Endothelial cell (in vitro differentiated cells): ENCODE results near the gene NEDD9. TPM values are rescaled to one million over a fixed set of nuclear protein-coding genes. Genes with fewer than 3 reads are reported as not detected.
A peak's percentile ranks its signal among the peaks of the same experiment; 100 is the strongest.

ENCODE experiments used
- DNase-seq: peaks from one replicate; pipeline ENCODE4 v3.0.0; 2021; ENCODE audit warnings: low spot score
- H3K27ac Mint-ChIP-seq: one replicate; pipeline ENCODE4 v1.8.0; 2021; ENCODE audit warnings: mixed read lengths, inconsistent platforms; ENCODE audit not compliant: unreplicated experiment
- H3K27me3 Mint-ChIP-seq: one replicate; pipeline ENCODE4 v1.8.0; 2021; ENCODE audit warnings: mild to moderate bottlenecking, moderate library complexity, mixed read lengths, inconsistent platforms; ENCODE audit not compliant: unreplicated experiment
- H3K36me3 Mint-ChIP-seq: one replicate; pipeline ENCODE4 v1.8.0; 2021; ENCODE audit warnings: mild to moderate bottlenecking, low read depth, mixed read lengths, inconsistent platforms; ENCODE audit not compliant: unreplicated experiment
- H3K4me1 Mint-ChIP-seq: one replicate; pipeline ENCODE4 v1.8.0; 2021; ENCODE audit warnings: mild to moderate bottlenecking, mixed read lengths, inconsistent platforms; ENCODE audit not compliant: unreplicated experiment
- H3K4me3 Mint-ChIP-seq: one replicate; pipeline ENCODE4 v1.8.0; 2021; ENCODE audit warnings: mild to moderate bottlenecking, mixed read lengths, inconsistent platforms; ENCODE audit not compliant: unreplicated experiment
- H3K9me3 Mint-ChIP-seq: one replicate; pipeline ENCODE4 v1.8.0; 2021; ENCODE audit warnings: mixed read lengths, inconsistent platforms; ENCODE audit not compliant: unreplicated experiment
- total RNA-seq: library from RNA; stranded (reverse); fragmentation: NEBNext Ultra II Directional; extraction: Animal tissue kit (Norgen Biotek cat#: 25700); gene quantifications from one replicate; pipeline ENCODE4 v1.2.1, GENCODE V29; 2021; ENCODE audit not compliant: unreplicated experiment
- TF ChIP-seq, protein P1 (sequence below): fragments of 200-600 bp; sonication (generic); IDR thresholded peaks from one replicate; pipeline ENCODE4 v1.5.0; 2021; ENCODE audit warnings: antibody characterized with exemption; ENCODE audit not compliant: unreplicated experiment

Gene NEDD9
- total RNA-seq, 1 donor from 2014 or later: 3.2 TPM

DNA sequence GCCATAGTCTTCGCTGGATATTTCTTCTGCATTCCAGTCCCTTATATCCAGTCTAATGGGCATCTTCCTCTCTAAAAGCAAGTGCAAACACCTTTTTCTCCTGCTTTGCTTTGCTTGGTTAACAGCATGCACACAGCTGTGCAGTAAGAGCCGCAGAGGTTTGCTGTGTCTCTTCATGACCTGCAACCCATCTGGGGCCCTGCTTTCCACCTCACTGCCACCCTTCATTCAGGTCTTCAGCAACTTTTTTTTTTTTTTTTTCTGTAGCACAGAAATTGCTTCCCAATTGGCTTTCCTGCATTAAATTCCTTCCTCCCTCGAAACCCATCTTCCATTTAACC, 14.4 kb downstream of the NEDD9 start:
- no peak for DNase-seq
- TF ChIP-seq, protein P1, sequence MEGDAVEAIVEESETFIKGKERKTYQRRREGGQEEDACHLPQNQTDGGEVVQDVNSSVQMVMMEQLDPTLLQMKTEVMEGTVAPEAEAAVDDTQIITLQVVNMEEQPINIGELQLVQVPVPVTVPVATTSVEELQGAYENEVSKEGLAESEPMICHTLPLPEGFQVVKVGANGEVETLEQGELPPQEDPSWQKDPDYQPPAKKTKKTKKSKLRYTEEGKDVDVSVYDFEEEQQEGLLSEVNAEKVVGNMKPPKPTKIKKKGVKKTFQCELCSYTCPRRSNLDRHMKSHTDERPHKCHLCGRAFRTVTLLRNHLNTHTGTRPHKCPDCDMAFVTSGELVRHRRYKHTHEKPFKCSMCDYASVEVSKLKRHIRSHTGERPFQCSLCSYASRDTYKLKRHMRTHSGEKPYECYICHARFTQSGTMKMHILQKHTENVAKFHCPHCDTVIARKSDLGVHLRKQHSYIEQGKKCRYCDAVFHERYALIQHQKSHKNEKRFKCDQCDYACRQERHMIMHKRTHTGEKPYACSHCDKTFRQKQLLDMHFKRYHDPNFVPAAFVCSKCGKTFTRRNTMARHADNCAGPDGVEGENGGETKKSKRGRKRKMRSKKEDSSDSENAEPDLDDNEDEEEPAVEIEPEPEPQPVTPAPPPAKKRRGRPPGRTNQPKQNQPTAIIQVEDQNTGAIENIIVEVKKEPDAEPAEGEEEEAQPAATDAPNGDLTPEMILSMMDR: no peak
- H3K27me3 Mint-ChIP-seq: peaks cover 7% of the 10 kb centered on the region
- no peaks in the 10 kb centered on the region for H3K36me3 Mint-ChIP-seq
- no peaks in the 10 kb centered on the region for H3K9me3 Mint-ChIP-seq
- peak overlapping the region; percentile 100 for H3K27ac Mint-ChIP-seq
- peaks cover 56% of the 10 kb centered on the region for H3K4me1 Mint-ChIP-seq
- H3K4me3 Mint-ChIP-seq: no peak overlapping the region

DNA sequence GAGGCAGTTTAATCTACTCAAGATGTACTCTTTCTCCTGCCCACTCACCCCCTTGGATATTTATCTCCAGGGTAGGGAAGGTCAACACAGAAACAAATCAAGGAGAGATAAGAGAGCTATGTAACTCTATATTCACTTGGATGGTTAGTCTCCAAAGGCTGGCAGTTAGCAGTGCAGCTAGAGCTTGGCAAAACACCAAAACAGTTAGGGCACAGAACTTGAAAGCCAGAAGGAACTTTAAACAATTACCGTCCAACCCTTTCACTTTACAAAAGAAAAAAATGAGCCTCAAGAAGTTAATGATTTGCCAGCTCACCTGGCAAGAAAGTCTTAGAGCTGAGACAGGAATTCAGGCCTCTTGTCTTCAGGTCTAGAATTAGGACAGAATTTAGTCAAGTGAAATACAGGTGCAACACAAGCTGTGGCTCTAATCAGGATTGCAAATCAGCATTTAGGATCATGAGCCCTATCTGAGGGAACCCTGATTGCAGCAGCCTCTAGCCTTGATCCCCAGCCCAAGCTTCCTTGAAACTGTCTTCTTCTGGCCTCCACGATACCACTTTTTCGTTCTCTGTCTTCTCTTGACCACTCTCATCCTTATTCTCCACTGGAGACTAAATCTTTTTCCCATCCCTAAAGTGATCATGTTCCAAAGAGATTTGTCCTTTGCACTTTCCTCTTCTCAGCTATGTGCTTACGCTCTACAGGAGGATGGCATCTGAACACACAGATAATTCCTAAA, 14.9 kb downstream of the NEDD9 start:
- peaks cover 53% of the 10 kb centered on the region for H3K4me1 Mint-ChIP-seq

DNA sequence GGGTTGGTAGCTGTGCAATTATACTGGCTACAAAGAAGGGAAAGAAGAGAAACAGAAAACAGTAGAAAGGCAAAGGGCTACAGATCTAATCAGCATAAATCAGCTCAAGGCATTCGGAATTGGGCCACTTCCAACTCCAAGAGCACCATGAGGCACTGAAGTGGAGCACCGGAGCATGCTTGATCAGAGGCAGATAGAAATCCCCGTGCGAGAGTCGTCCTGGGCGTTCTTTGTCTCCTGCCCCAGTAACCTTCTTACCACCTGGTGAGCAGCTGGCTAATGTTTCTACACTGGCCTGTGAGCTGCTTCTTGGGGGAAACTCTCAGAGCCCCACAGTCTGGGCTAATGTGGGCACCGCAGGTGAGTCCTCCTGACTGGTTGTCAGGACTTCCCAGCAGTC, 16.7 kb downstream of the NEDD9 start:
- Mint-ChIP-seq H3K4me1 (peaks cover 61% of the 10 kb centered on the region), H3K27ac (no peak overlapping the region), H3K27me3 (peaks cover 7% of the 10 kb centered on the region), H3K9me3 (no peaks in the 10 kb centered on the region), H3K4me3 (no peak overlapping the region), H3K36me3 (no peaks in the 10 kb centered on the region)
- TF ChIP-seq, protein P1: no peak
- no peak for DNase-seq

More for the DNA sequence above, 14.9 kb downstream of the NEDD9 start:
- peaks cover 7% of the 10 kb centered on the region for H3K27me3 Mint-ChIP-seq
- no peaks in the 10 kb centered on the region for H3K9me3 Mint-ChIP-seq
- no peaks in the 10 kb centered on the region for H3K36me3 Mint-ChIP-seq
- DNase-seq: no peak
- H3K4me3 Mint-ChIP-seq: no peak overlapping the region
- TF ChIP-seq, protein P1: no peak
- peak overlapping the region; percentile 100 for H3K27ac Mint-ChIP-seq

DNA sequence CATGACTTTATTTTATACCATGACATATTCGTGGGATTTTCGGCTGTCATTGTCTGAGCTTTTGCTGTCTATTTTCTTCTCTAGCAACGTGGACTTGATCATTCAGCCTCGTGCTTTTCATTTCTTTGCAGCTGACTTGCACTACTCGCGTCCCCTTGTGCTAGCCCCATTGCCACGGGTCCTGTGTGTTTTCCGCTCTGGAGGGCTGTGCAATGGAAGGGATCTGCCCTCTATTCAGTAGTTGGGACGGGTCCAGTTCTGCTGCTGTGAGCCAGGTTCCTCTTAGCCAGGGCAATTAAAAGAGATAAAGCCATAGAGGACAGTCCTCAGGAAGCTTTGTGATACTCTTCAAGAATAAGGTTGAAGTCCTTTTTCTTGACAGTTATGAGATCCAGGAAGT, 17.6 kb downstream of the NEDD9 start:
- Mint-ChIP-seq H3K4me1 (peaks cover 60% of the 10 kb centered on the region), H3K27ac (no peak overlapping the region), H3K4me3 (no peak overlapping the region)

More for the DNA sequence above, 17.6 kb downstream of the NEDD9 start:
- Mint-ChIP-seq H3K36me3 (no peaks in the 10 kb centered on the region), H3K27me3 (peaks cover 7% of the 10 kb centered on the region), H3K9me3 (no peaks in the 10 kb centered on the region)
- DNase-seq: no peak
- TF ChIP-seq, protein P1: no peak
